Pancreas (tissue), 10 donors: Measurements from ENCODE around the gene COPS4. TPM values are rescaled to one million over a fixed set of nuclear protein-coding genes. Genes with fewer than 3 reads are reported as not detected.
"Not testable (repeated sequence)": the region's sequence is repeated elsewhere in the genome, so short reads cannot be mapped to it uniquely, and the experiment has no call there.

ENCODE experiments used
- ATAC-seq, 4 donors: fragments of 200-7000 bp; cut with Tn5 transposase; one replicate each; pipeline versions ENCODE4 v1.8.0 to v1.9.1; 2020; ENCODE audit warnings: mild to moderate bottlenecking in 4 of 4, moderate library complexity in 4 of 4
- DNase-seq, 6 donors: peaks; one replicate each; pipeline ENCODE4 v3.0.0-alpha.2; 2020
- FAIRE-seq: peaks from 2 replicates; lab custom pipeline; 2012; peaks lifted over from hg19 to GRCh38; lab: Jason Lieb, UNC
- H3K27ac ChIP-seq, 4 donors: fragments of 200-600 bp; sonication (generic); 1 replicate in 3 of 4; 2 replicates in 1 of 4; pipeline versions ENCODE4 v1.5.0 to v1.8.0; 2020
- H3K27me3 ChIP-seq, 4 donors: fragments of 200-600 bp; one replicate each; pipeline ENCODE4 v1.8.0; 2021
- H3K36me3 ChIP-seq, 3 donors: fragments of 200-600 bp; sonication (generic) in 1 of 3; one replicate each; pipeline versions ENCODE4 v1.5.0 to v1.8.0; 2020 to 2021
- H3K4me1 ChIP-seq, 3 donors: fragments of 200-600 bp; one replicate each; pipeline ENCODE4 v1.8.0; 2021
- H3K4me3 ChIP-seq, 4 donors: fragments of 200-600 bp; sonication (generic) in 2 of 4; one replicate each; pipeline versions ENCODE4 v1.5.0 to v1.8.0; 2020 to 2021
- H3K9me3 ChIP-seq, 4 donors: fragments of 200-600 bp; one replicate each; pipeline ENCODE4 v1.8.0; 2021
- CTCF ChIP-seq, 4 donors: fragments of 200-600 bp; sonication (generic) in 3 of 4; IDR thresholded peaks; one replicate each; pipeline versions ENCODE4 v1.5.0 to v1.8.0; 2021; ENCODE audit warnings: antibody characterized with exemption in 4 of 4
- WGBS, 2 donors: extraction: QIAGEN DNeasy Blood & Tissue Kit; methylation state at CpG; one replicate each; pipeline ENCODE4 v1.1.7; 2013; 5-methylcytosine and 5-hydroxymethylcytosine counted together
- intact Hi-C, 3 donors: fragments of 100-400 bp; cut with DNase I; formaldehyde crosslinking; loops; one replicate each; pipeline versions ENCODE4 v1.11.1 to v1.14.2; 2022
- polyA plus RNA-seq, 2 donors: library from polyadenylated mRNA; stranded (reverse); fragments of 200-250 nt; gene quantifications; one replicate each; pipeline ENCODE4 v1.2.3, GENCODE V29; 2013
- total RNA-seq, 6 donors: library from RNA; stranded (reverse); fragmentation: NEBNext Ultra II Directional in 4 of 6; extraction: Animal tissue kit (Norgen Biotek cat#: 25700) in 4 of 6; gene quantifications; one replicate each; pipeline versions ENCODE4 v1.2.1 to v1.2.4, GENCODE V29; 2021 to 2023
- donor health status: healthy with polysubstance abuse.
- donor health status: DM: no; HTN: no; CAD: no; lungs with moderate emphysema.
- donor health status: DM: no; HTN: no; CAD: no.
- donor health status: control.
- donor health status: control.
- donor health status: Bipolar disorder and iron deficiency.
- donor health status: DM: yes; HTN: yes; CAD: no.
- donor health status: DM: no; HTN: no; CAD: no.
- donor health status: DM: no; HTN: no; CAD: no.
- donor health status: DM: yes; HTN: yes; CAD: no.

The COPS4 gene
- total and polyA plus RNA-seq, 8 donors, result 9.0 to 23.2 (median 13.0) TPM

GRCh38 chr4:83029688-83030087 is 5.3 kb upstream of the COPS4 start:
- Histone ChIP-seq H3K36me3 (no peaks in the 10 kb centered on the region), H3K27me3 (no peaks in the 10 kb centered on the region), H3K27ac (no peak overlapping the region), H3K9me3 (no peaks in the 10 kb centered on the region), H3K4me3 (no peak overlapping the region), H3K4me1 (no peaks in the 10 kb centered on the region)
- no peak for FAIRE-seq
- 43 to 79% methylated on average over 1 of the region's 1 CpG for WGBS, 2 donors
- intact Hi-C loops, result no loop called here
- no peak for ATAC-seq
- no peak for DNase-seq
- no peak for TF ChIP-seq CTCF (IDR thresholded peaks at IDR 0.05)

- 53 to 56% methylated on average over 5 of the region's 5 CpGs for WGBS, 2 donors
- FAIRE-seq, result no peak
- Histone ChIP-seq H3K4me3 (no peak overlapping the region), H3K4me1 (peaks cover 10 to 18% (median 15%) of the 10 kb centered on the region in 3 donors), H3K9me3 (no peaks in the 10 kb centered on the region), H3K36me3 (no peaks in the 10 kb centered on the region), H3K27me3 (no peaks in the 10 kb centered on the region), H3K27ac (no peak overlapping the region)
- no peak for DNase-seq
- TF ChIP-seq CTCF (IDR thresholded peaks at IDR 0.05), result no peak
- intact Hi-C loops, result no loop called here
- no peak for ATAC-seq
Measured at GRCh38 chr4:83036991-83037665, 2.1 kb downstream of the COPS4 start.

- FAIRE-seq (no peak), DNase-seq (no peak)
- WGBS, 2 donors, result 78 to 83% methylated on average over 3 of the region's 3 CpGs
Measured at GRCh38 chr4:83040269-83040668, 5.3 kb downstream of the COPS4 start.

GRCh38 chr4:83043157-83043556 is 8.2 kb downstream of the COPS4 start:
- ATAC-seq, H3K36me3 ChIP-seq, H3K9me3 ChIP-seq, intact Hi-C loops, DNase-seq, H3K4me1 ChIP-seq, H3K27me3 ChIP-seq, FAIRE-seq, H3K27ac ChIP-seq, H3K4me3 ChIP-seq: not testable (repeated sequence)
- 95 to 98% methylated on average over 2 of the region's 2 CpGs for WGBS, 2 donors

More at GRCh38 chr4:83040269-83040668, 5.3 kb downstream of the COPS4 start:
- Histone ChIP-seq H3K27ac (no peak overlapping the region), H3K4me1 (peaks cover 10 to 18% (median 15%) of the 10 kb centered on the region in 3 donors), H3K9me3 (no peaks in the 10 kb centered on the region), H3K36me3 (no peaks in the 10 kb centered on the region), H3K4me3 (no peak overlapping the region), H3K27me3 (no peaks in the 10 kb centered on the region)
- ATAC-seq, result no peak
- no peak for TF ChIP-seq CTCF (IDR thresholded peaks at IDR 0.05)
- intact Hi-C loops, result no loop called here

GRCh38 chr4:83043801-83044407 is 8.9 kb downstream of the COPS4 start:
- FAIRE-seq, result no peak
- WGBS, 2 donors, result 96 to 97% methylated on average over 14 of the region's 14 CpGs

More at GRCh38 chr4:83043801-83044407, 8.9 kb downstream of the COPS4 start:
- intact Hi-C loops, result no loop called here
- DNase-seq (no peak), ATAC-seq (no peak)
- Histone ChIP-seq H3K4me3 (no peak overlapping the region), H3K9me3 (no peaks in the 10 kb centered on the region), H3K27me3 (no peaks in the 10 kb centered on the region), H3K27ac (no peak overlapping the region), H3K36me3 (no peaks in the 10 kb centered on the region), H3K4me1 (peaks cover 0 to 4% (median 4%) of the 10 kb centered on the region in 3 donors)
- no peak for TF ChIP-seq CTCF (IDR thresholded peaks at IDR 0.05)
